Astrocyte of the spinal cord (primary cell): ENCODE results near the gene EMX2.
"Not testable (repeated sequence)": the region's sequence is repeated elsewhere in the genome, so short reads cannot be mapped to it uniquely, and the experiment has no call there.

ENCODE experiments used
- DNase-seq: peaks from one replicate; pipeline ENCODE4 v3.0.0; 2011; ENCODE audit warnings: low read depth, low spot score
- H3K4me3 ChIP-seq: 2 replicates; pipeline ENCODE4 v1.5.1; 2011; ENCODE audit warnings: low read depth, mild to moderate bottlenecking, low read length, moderate library complexity
- in situ Hi-C: cut with HindIII; loops from 2 replicates; pipeline ENCODE4 v1.10.0; 2017; ENCODE audit warnings: low sequenced_read_pairs
- TF ChIP-seq, protein P1 (sequence below): IDR thresholded peaks from 2 replicates; pipeline ENCODE4 v1.5.1; 2012; ENCODE audit warnings: low read depth, mild to moderate bottlenecking, low read length, inconsistent platforms

The EMX2 gene

DNA sequence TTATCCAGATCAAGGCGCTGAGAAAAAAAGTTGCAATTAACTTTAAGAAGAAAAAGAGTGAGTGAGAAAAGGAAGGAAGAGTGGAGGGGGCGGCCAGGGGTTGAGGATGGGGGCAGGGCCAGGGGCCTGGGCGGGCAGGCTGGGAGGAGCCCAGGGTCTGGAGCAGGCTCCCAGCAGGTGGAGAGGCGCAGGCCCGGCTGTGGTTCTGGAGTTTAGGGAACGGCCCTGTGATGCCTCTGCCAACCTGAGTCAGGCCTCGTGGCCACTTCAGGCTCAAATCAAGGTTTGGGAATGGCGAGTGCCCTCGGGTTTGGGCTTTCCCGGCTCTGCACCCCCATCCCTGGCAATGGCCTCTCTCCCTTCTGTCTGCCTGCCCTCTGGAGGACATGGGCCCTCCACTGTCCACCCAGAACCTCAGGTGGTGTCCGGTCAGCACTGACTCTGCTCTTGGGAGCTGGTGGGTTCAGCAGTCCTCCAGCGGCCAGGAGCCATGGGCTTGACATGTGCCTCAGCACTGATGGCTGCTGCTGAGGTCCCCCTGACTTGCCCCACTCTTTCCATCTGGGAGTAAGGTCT is 41.0 kb upstream of the EMX2 start:
- no peak overlapping the region for H3K4me3 ChIP-seq
- TF ChIP-seq, protein P1, sequence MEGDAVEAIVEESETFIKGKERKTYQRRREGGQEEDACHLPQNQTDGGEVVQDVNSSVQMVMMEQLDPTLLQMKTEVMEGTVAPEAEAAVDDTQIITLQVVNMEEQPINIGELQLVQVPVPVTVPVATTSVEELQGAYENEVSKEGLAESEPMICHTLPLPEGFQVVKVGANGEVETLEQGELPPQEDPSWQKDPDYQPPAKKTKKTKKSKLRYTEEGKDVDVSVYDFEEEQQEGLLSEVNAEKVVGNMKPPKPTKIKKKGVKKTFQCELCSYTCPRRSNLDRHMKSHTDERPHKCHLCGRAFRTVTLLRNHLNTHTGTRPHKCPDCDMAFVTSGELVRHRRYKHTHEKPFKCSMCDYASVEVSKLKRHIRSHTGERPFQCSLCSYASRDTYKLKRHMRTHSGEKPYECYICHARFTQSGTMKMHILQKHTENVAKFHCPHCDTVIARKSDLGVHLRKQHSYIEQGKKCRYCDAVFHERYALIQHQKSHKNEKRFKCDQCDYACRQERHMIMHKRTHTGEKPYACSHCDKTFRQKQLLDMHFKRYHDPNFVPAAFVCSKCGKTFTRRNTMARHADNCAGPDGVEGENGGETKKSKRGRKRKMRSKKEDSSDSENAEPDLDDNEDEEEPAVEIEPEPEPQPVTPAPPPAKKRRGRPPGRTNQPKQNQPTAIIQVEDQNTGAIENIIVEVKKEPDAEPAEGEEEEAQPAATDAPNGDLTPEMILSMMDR: no peak
- in situ Hi-C loops: no loop called here
- no peak for DNase-seq

DNA sequence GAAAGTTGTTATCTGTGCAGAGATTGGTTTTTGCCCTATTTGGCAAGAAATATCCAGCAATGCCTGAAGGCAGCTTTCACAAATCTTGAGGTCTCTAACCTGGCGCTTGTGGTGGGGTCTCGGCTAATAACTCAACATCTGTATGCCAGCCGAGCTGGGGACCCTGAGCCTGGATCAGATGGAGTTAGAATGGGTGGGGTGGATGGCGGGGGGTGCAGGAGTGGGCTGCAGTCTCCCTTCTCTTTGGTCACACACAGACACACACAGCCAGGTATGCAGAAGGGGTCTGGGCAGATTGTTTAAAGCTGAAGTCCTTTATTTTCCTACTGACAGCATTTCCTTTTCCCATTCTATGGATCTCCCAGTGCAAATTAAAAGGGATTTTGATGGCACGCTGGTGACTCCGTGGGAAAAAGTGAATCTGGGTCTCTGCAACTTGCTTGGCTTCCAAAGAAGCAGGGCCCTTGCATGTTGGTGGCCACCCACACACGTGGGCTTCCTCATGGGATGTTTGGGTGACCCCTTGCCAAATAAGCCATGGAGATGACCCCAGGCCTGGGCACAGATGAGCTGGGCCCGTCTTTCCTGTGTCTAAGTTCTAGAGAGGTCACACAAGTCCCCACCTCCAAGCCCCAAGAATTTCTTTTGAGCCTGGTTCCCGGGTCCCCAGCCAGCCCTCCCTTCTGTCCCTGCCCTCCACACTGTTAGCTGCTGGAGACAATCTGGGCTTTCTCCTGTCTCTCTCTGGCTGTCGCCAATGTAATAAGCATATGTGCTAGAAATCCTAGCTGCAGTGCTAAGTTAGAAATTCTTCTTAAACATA is 39.9 kb upstream of the EMX2 start:
- TF ChIP-seq, protein P1: no peak
- DNase-seq: no peak
- in situ Hi-C loops: no loop called here
- H3K4me3 ChIP-seq: no peak overlapping the region

DNA sequence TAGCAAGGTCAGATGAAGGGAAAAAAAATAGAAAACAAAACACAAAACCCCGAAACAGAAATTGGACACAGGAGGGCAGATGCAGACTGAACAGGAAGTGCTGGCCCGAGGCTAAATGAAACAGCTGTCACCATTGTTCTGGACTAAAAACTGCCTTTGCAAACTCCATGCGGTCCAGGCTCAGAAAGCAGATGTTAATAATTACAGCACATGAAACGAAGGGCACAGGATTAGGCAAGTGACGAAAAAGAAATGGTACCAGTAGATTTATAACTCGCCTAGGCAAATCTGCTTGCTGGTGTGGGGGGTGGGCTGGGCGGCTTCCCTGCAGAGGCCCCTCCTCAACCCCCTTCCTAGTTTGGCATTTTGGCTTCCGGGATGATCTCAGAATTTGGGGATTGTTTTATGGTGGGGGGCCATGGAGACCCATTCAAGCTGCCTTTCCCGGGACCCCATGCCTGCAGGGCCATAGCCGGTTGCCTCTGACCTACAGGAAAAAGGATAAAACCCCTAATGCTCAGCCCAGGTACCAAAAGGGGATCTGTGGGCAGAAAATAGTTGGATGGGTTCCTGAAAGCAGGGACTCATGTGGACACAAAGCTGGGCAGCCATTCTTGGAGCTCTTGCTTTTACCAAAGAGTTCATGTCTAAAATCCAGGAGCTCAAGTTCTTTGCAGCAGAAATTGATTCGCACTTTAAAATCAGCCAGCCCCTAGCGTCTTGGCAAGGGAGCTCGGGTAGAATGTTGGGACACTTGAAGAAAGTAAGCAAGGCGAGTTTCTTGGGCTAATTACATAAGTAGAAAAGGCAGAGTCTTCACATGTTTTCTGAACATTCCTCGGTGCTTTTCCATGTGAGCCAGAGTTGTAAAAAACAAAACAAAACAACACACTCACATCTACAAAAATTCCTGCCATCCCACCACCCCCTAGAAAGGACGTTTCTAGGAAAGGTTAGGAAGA is 39.0 kb upstream of the EMX2 start:
- DNase-seq: no peak
- in situ Hi-C loops: no loop called here
- no peak overlapping the region for H3K4me3 ChIP-seq
- TF ChIP-seq, protein P1: no peak

DNA sequence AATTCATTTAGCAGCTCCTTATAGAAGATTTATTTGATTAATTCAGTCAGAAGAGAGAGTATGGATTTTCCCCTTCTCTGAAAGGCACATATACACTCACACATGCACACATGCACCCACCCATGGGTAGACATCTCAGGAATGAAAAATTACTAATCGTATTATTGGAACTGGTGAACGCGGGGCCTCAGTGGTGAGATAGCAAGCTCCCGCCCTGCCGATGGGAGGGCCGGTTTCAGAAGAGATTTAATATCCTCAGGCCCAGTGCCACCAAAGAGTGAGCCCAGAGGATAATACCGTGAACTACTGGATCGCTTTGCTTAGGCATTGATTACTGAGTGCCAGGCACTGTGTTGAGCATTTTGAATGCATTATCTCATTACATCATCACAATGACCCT is 38.0 kb upstream of the EMX2 start:
- DNase-seq: no peak
- TF ChIP-seq, protein P1: no peak
- no peak overlapping the region for H3K4me3 ChIP-seq
- in situ Hi-C loops: no loop called here

DNA sequence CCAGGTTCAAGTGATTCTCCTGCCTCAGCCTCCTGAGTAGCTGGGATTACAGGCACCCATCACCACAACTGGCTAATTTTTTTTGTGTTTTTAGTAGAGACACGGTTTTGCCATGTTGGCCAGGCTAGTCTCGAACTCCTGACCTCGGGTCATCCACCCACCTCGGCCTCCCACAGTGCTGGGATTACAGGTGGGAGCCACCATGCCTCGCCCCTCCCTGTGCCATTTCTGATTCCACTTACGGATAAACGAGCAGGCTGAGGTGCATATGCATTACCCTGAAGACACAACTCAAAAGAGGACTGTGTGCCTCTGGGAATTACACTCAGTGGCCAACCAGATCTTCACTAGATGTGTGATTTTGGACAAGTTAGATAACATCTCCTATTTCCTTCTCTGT is 35.5 kb upstream of the EMX2 start:
- DNase-seq, in situ Hi-C loops, H3K4me3 ChIP-seq: not testable (repeated sequence)

DNA sequence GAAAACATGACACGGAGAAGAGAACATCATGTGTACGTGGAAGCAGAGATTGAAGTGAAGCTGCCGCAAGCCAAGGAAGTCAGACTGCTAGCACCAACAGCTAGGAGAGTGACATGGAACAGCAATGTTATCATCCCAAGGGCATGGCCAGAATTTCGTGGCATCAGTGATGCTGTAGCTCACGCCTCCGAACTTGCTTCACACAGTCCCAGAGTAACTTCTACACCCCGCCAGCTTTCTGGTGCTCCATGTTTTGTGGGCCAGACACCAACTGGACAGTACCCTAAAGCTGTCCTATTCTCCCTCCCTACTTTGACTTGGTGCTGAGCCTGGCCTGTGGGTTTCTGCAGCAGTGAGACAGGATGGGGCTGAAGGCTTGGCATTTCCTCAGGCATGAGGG is 33.0 kb upstream of the EMX2 start:
- TF ChIP-seq, protein P1: no peak
- in situ Hi-C loops: no loop called here
- DNase-seq: no peak
- no peak overlapping the region for H3K4me3 ChIP-seq
